IPS-15b (cell line): Measurements from ENCODE around the gene AUTS2.

Experiments
- H3K27me3 ChIP-seq: one replicate; pipeline ENCODE4 v1.6.1; 2013; ENCODE audit warnings: low read length; ENCODE audit not compliant: control insufficient read depth, insufficient read depth
- H3K36me3 ChIP-seq: one replicate; pipeline ENCODE4 v1.6.1; 2013; ENCODE audit warnings: low read length; ENCODE audit not compliant: control insufficient read depth, insufficient read depth
- H3K4me1 ChIP-seq: one replicate; pipeline ENCODE4 v1.6.1; 2013; ENCODE audit warnings: mild to moderate bottlenecking, low read length; ENCODE audit not compliant: control insufficient read depth, insufficient read depth
- H3K4me3 ChIP-seq: one replicate; pipeline ENCODE4 v1.5.1; 2013; ENCODE audit warnings: low read depth, low read length
- H3K9ac ChIP-seq: one replicate; pipeline ENCODE4 v1.6.1; 2013; ENCODE audit warnings: low read depth, mild to moderate bottlenecking, low read length
- H3K9me3 ChIP-seq: one replicate; pipeline ENCODE4 v1.6.1; 2013; ENCODE audit warnings: mild to moderate bottlenecking, low read length; ENCODE audit not compliant: control insufficient read depth, insufficient read depth

The AUTS2 gene

GRCh38 chr7:69864274-69864673 lies 266.0 kb downstream of the AUTS2 start:
- H3K27me3 ChIP-seq = no peaks in the 10 kb centered on the region
- H3K4me3 ChIP-seq = no peak overlapping the region
- H3K9me3 ChIP-seq = no peaks in the 10 kb centered on the region
- no peak overlapping the region for H3K9ac ChIP-seq
- no peaks in the 10 kb centered on the region for H3K36me3 ChIP-seq
- H3K4me1 ChIP-seq = peaks cover 4% of the 10 kb centered on the region

GRCh38 chr7:69864822-69865221 lies 266.5 kb downstream of the AUTS2 start:
- no peaks in the 10 kb centered on the region for H3K9me3 ChIP-seq
- no peaks in the 10 kb centered on the region for H3K27me3 ChIP-seq
- peaks cover 4% of the 10 kb centered on the region for H3K4me1 ChIP-seq
- H3K4me3 ChIP-seq = no peak overlapping the region
- no peaks in the 10 kb centered on the region for H3K36me3 ChIP-seq
- no peak overlapping the region for H3K9ac ChIP-seq

- Histone ChIP-seq H3K4me3 (no peak overlapping the region), H3K4me1 (no peaks in the 10 kb centered on the region), H3K9ac (no peak overlapping the region), H3K9me3 (no peaks in the 10 kb centered on the region), H3K27me3 (no peaks in the 10 kb centered on the region), H3K36me3 (no peaks in the 10 kb centered on the region)
Observed at GRCh38 chr7:69868921-69869320, 270.6 kb downstream of the AUTS2 start.

- no peak overlapping the region for H3K4me3 ChIP-seq
- no peaks in the 10 kb centered on the region for H3K4me1 ChIP-seq
- no peaks in the 10 kb centered on the region for H3K27me3 ChIP-seq
- no peaks in the 10 kb centered on the region for H3K36me3 ChIP-seq
- H3K9ac ChIP-seq = no peak overlapping the region
- no peaks in the 10 kb centered on the region for H3K9me3 ChIP-seq
Observed at GRCh38 chr7:69871213-69871885, 273.1 kb downstream of the AUTS2 start.

DNA sequence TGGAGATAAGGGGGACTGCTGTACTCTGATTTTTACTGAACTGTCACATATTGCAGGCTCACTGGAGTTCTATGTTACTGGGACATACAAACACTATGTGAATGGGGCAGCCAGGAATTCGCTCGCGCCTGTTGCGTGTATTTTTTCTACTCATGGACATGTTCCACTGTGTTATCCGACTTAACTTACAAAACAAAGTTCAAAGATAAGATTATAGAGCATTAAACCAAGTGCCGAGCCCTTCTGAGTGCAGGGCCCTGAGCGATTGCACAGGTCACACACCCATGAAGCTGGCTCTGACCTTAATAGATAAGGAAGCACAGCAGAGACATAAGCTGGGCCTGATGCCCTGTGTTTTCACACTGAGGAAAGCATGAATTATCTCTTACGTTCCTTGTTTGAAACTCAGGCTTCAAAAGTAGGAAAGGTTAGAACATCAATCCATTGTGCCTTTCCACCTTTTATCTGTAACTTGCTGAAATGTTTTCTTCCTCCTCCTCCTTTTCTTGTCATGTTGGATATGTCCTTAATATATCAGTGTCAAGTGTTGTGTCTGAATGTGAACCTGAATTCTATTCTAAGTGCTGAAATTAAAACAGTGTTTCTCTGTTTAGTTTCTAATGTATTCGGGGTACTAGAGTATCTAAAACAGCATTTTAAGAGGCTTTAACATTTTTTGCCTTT lies 273.8 kb downstream of the AUTS2 start:
- Histone ChIP-seq H3K9ac (no peak overlapping the region), H3K9me3 (no peaks in the 10 kb centered on the region), H3K27me3 (no peaks in the 10 kb centered on the region), H3K36me3 (no peaks in the 10 kb centered on the region), H3K4me3 (no peak overlapping the region), H3K4me1 (no peaks in the 10 kb centered on the region)

DNA sequence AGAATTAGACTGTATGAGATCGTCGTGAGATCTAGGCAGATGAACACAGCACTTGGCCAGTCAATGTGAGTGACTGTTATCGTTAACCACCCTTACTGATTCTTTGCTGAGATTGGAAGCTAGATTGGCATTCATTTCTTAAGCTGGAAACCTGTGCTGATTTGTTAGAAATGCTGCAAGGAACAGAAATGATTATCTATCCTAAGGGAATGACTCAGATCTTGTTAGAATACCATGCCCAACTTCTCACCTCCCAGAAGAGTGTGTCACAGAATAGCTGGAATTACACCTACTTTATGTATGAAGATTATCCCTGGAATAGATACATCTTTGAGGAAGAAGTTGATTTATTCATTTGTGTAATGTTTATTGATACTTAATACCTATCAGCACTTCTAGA lies 275.2 kb downstream of the AUTS2 start:
- Histone ChIP-seq H3K4me1 (no peaks in the 10 kb centered on the region), H3K4me3 (no peak overlapping the region), H3K27me3 (no peaks in the 10 kb centered on the region), H3K36me3 (no peaks in the 10 kb centered on the region), H3K9me3 (no peaks in the 10 kb centered on the region), H3K9ac (no peak overlapping the region)

- H3K9me3 ChIP-seq = no peaks in the 10 kb centered on the region
- H3K9ac ChIP-seq = no peak overlapping the region
- H3K27me3 ChIP-seq = no peaks in the 10 kb centered on the region
- no peaks in the 10 kb centered on the region for H3K36me3 ChIP-seq
- H3K4me3 ChIP-seq = no peak overlapping the region
- H3K4me1 ChIP-seq = no peaks in the 10 kb centered on the region
Observed at GRCh38 chr7:69878015-69878414, 279.7 kb downstream of the AUTS2 start.

DNA sequence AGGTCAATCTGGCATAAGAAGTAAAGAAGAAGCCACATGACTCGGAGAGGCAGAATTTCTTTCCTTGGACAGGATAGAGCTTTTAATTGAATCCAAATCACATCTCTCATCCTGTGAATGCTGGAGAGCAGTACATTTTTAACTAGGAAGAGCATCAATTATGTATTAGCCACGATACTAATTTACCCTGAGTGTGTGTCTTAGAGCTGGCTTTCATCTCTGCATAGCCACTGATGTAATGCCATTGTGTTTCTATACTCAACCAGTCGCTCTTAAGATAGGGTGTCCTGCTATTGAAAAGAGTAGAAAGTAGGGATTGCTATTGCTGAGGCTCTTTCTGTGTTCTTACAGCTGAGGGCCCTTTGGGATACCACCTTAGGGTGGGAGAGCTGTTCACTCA lies 280.3 kb downstream of the AUTS2 start:
- Histone ChIP-seq H3K9me3 (no peaks in the 10 kb centered on the region), H3K27me3 (no peaks in the 10 kb centered on the region), H3K4me3 (no peak overlapping the region), H3K9ac (no peak overlapping the region), H3K36me3 (no peaks in the 10 kb centered on the region), H3K4me1 (no peaks in the 10 kb centered on the region)

DNA sequence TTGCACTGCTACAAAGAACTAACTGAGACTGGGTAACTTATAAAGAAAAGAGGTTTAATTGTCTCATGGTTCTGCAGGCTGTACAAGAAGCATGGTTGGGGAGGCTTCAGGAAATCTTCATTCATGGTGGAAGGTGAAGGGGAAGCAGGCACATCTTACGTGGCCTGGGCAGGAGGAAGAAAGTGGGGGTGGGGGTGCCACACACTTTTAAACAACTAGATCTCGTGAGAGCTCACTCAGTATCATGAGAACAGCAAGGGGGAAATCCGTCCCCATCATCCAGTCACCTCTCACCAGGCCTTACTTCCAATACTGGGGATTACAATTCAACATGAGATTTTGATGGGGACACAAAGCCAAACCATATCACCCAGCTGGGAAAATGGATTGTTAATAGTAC lies 281.7 kb downstream of the AUTS2 start:
- Histone ChIP-seq H3K27me3 (no peaks in the 10 kb centered on the region), H3K9ac (no peak overlapping the region), H3K4me1 (no peaks in the 10 kb centered on the region), H3K36me3 (no peaks in the 10 kb centered on the region), H3K9me3 (no peaks in the 10 kb centered on the region), H3K4me3 (no peak overlapping the region)

- Histone ChIP-seq H3K9ac (no peak overlapping the region), H3K4me3 (no peak overlapping the region), H3K36me3 (no peaks in the 10 kb centered on the region), H3K9me3 (no peaks in the 10 kb centered on the region), H3K4me1 (no peaks in the 10 kb centered on the region), H3K27me3 (no peaks in the 10 kb centered on the region)
Observed at GRCh38 chr7:69880840-69881239, 282.6 kb downstream of the AUTS2 start.

DNA sequence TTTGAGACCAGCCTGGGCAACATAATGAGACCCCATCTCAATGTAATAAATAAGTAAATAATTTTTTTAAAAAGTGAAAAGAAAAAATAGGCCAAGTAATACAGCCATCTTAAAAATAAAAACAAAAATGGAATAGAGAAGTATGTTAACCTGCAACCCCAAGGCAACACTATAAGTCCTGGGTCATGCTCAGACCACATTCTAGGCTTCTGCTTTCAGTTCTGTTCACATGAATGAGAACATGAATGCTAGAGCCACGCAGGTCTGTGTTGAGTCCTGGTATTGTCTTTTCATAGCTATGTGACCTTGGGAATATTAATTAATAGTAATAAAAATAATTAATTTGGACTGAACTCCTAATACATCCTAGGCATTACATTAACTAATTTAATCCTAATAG lies 284.0 kb downstream of the AUTS2 start:
- Histone ChIP-seq H3K27me3 (no peaks in the 10 kb centered on the region), H3K9ac (no peak overlapping the region), H3K36me3 (no peaks in the 10 kb centered on the region), H3K4me3 (no peak overlapping the region), H3K4me1 (no peaks in the 10 kb centered on the region), H3K9me3 (no peaks in the 10 kb centered on the region)

GRCh38 chr7:69883399-69883891 lies 285.2 kb downstream of the AUTS2 start:
- Histone ChIP-seq H3K27me3 (no peaks in the 10 kb centered on the region), H3K4me1 (no peaks in the 10 kb centered on the region), H3K9ac (no peak overlapping the region), H3K9me3 (no peaks in the 10 kb centered on the region), H3K36me3 (no peaks in the 10 kb centered on the region), H3K4me3 (no peak overlapping the region)
